Right lobe of liver (tissue), 6 donors: ENCODE results near the gene BLOC1S5. TPM values are rescaled to one million over a fixed set of nuclear protein-coding genes. Genes with fewer than 3 reads are reported as not detected.

Source experiments
- ATAC-seq, 4 donors: fragments of 200-7000 bp; cut with Tn5 transposase; one replicate each; pipeline ENCODE4 v1.9.1; 2020; ENCODE audit warnings: mild to moderate bottlenecking in 4 of 4, moderate library complexity in 4 of 4
- DNase-seq, 3 donors: peaks; one replicate each; pipeline ENCODE4 v3.0.0-alpha.2; 2020
- H3K27ac ChIP-seq, 3 donors: fragments of 200-600 bp; one replicate each; pipeline ENCODE4 v1.8.0; 2022
- H3K27me3 ChIP-seq, 2 donors: fragments of 200-600 bp; one replicate each; pipeline ENCODE4 v1.8.0; 2022
- H3K36me3 ChIP-seq, 4 donors: fragments of 200-600 bp; sonication (generic) in 1 of 4; one replicate each; pipeline versions ENCODE4 v1.5.1 to v1.8.0; 2017 to 2022; ENCODE audit warnings: control low read depth in 1 of 4
- H3K4me1 ChIP-seq, 4 donors: fragments of 200-600 bp; sonication (generic) in 1 of 4; one replicate each; pipeline versions ENCODE4 v1.5.1 to v1.8.0; 2017 to 2022; ENCODE audit warnings: control low read depth in 1 of 4
- H3K4me3 ChIP-seq, 3 donors: fragments of 200-600 bp; one replicate each; pipeline ENCODE4 v1.8.0; 2022
- H3K9me3 ChIP-seq, 4 donors: fragments of 200-600 bp; sonication (generic) in 1 of 4; one replicate each; pipeline versions ENCODE4 v1.5.1 to v1.8.0; 2017 to 2022; ENCODE audit warnings: control low read depth in 1 of 4
- POLR2A ChIP-seq: fragments of 450-650 bp; IDR thresholded peaks from one replicate; pipeline ENCODE4 v1.6.1; 2017; ENCODE audit warnings: antibody characterized with exemption, mild to moderate bottlenecking
- WGBS: methylation state at CpG from one replicate; pipeline ENCODE4 v1.1.6; 2018; ENCODE audit warnings: low coverage, low lambda C conversion rate; ENCODE audit not compliant: insufficient coverage; ENCODE audit errors: missing lambda C conversion rate; 5-methylcytosine and 5-hydroxymethylcytosine counted together
- intact Hi-C, 2 donors: fragments of 100-400 bp; cut with DNase I; formaldehyde crosslinking; loops; one replicate each; pipeline versions ENCODE4 v1.11.2 to v1.14.1; 2022
- total RNA-seq, 6 experiments: library from RNA; depleted of rRNA in 2 of 6; stranded (reverse); fragments of >200 nt in 2 of 6; fragmentation: NEBNext Ultra II Directional in 3 of 6; extraction: Animal tissue kit (Norgen Biotek cat#: 25700) in 3 of 6; gene quantifications; one replicate each; pipeline versions ENCODE4 v1.1.0 to v1.2.4, GENCODE V29; 2016 to 2023
- TF ChIP-seq, protein P1 (sequence below), 4 donors: fragments of 200-600 bp in 3 of 4; fragments of 450-650 bp in 1 of 4; IDR thresholded peaks; one replicate each; pipeline versions ENCODE4 v1.5.1 to v1.8.0; 2016 to 2022; ENCODE audit warnings: antibody characterized with exemption in 4 of 4, mild to moderate bottlenecking in 2 of 4
- donor health status: DM: no; HTN: yes; CAD: no.
- donor health status: DM: no; HTN: no; CAD: no.
- donor health status: DM: no; HTN: no; CAD: no.
- donor health status: DM: no; HTN: yes; CAD: no.
- donor health status: DM: no; HTN: yes; CAD: no.

BLOC1S5 gene
- total RNA-seq, 6 experiments from 2014 or later, result 4.4 to 10.7 (median 7.4) TPM

DNA sequence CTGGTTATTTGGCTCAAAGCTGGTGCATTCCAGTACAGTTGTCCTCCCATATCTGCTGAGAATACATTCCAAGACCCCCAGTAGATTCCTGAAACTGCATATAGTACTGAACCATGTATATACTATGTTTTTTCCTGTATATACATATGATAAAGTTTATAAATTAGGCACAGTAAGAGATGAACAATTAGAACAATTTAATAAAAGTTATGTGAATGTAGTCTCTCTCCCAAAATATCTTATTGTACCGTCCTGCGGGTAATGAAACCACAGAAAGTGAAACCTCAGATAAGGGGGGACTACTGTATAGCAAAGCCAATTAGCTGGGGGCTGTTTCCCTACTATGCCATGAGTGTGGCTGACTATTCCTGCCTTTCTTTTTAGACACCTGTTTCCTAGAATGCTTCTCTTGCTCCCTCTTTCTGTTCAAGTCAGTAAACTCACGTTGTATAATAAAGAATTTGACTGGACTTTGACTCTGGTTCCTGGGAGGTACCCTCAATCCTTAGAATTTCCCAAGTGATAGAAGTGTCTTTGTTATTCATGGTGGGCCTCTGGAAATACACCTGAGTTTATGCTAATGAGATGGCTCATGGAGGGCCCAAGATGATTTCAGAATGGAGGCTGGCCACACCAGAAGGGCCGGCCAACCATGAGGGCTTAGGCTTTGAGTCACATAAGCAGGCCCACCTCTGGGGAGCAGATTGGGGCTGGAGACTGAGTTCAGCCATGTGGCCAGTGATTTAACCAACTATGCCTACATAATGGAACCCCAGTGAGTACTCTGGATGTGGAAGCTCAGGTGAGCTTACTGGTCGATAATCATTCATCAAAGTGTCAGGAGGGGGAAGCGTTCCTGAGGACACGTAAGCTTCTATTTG is 689 bp upstream of the BLOC1S5 start:
- no peaks in the 10 kb centered on the region for H3K27me3 ChIP-seq
- WGBS, result 48% methylated on average over 6 of the region's 7 CpGs
- intact Hi-C loops, result no loop called here
- H3K9me3 ChIP-seq, result no peaks in the 10 kb centered on the region
- H3K36me3 ChIP-seq, result no peaks in the 10 kb centered on the region
- DNase-seq (no peak), ATAC-seq (peak in 1 of 4 donors; percentile 4)
- peak overlapping the region; percentile 78 to 91 (median 87) for H3K4me3 ChIP-seq
- peak overlapping the region; percentile 63 to 88 (median 77) for H3K27ac ChIP-seq
- peaks cover 0 to 7% (median 5%) of the 10 kb centered on the region in 4 donors for H3K4me1 ChIP-seq
- TF ChIP-seq, protein P1, sequence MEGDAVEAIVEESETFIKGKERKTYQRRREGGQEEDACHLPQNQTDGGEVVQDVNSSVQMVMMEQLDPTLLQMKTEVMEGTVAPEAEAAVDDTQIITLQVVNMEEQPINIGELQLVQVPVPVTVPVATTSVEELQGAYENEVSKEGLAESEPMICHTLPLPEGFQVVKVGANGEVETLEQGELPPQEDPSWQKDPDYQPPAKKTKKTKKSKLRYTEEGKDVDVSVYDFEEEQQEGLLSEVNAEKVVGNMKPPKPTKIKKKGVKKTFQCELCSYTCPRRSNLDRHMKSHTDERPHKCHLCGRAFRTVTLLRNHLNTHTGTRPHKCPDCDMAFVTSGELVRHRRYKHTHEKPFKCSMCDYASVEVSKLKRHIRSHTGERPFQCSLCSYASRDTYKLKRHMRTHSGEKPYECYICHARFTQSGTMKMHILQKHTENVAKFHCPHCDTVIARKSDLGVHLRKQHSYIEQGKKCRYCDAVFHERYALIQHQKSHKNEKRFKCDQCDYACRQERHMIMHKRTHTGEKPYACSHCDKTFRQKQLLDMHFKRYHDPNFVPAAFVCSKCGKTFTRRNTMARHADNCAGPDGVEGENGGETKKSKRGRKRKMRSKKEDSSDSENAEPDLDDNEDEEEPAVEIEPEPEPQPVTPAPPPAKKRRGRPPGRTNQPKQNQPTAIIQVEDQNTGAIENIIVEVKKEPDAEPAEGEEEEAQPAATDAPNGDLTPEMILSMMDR (IDR thresholded peaks at IDR 0.05), result no peak

DNA sequence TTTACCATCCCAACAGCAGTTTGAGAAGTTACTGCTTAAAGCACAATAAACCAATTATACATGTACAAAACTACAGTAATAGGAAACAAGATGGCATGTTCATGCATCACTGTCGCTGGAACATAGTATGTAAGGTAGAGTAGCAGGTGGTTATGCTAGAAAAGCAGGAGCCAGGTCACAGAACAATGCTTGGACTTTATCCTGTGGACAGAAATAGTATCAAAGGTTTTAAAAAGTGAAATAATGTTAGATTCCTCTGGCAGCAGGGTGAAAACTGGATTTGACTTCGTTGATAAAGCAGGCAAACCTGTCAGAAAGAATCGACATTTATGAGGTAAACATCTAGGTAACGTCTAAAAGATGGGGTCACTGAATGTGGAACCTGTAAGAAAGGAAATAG is 2.5 kb downstream of the BLOC1S5 start:
- no peaks in the 10 kb centered on the region for H3K27me3 ChIP-seq

DNA sequence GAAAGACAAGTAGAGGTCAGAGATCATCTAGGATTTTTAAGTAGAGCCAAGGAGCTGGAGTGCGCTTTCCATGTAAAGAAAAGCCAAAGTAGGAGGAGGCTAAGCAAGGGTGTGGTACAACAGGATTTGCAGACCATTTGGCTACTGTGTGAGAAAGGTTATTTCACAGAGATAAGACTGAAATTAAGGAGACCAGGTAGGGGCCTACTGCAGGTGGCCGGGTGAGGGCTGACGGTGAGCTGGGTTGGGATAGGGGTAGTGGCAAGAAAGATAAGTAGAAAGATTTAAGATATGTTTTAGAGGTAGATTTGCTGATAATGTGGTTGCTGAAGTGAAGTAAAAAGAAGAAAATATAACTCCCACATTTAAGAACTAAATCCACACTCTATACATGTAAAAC is 3.8 kb downstream of the BLOC1S5 start:
- ATAC-seq, result no peak
- Histone ChIP-seq H3K4me3 (no peak overlapping the region), H3K27me3 (no peaks in the 10 kb centered on the region), H3K36me3 (no peaks in the 10 kb centered on the region), H3K27ac (no peak overlapping the region), H3K9me3 (no peaks in the 10 kb centered on the region), H3K4me1 (peaks cover 0 to 7% (median 5%) of the 10 kb centered on the region in 4 donors)
- TF ChIP-seq, protein P1 (IDR thresholded peaks at IDR 0.05), result no peak
- no peak for TF ChIP-seq POLR2A
- 81% methylated on average over 3 of the region's 3 CpGs for WGBS
- no peak for DNase-seq
- intact Hi-C loops, result no loop called here

More for the DNA sequence above, 2.5 kb downstream of the BLOC1S5 start:
- Histone ChIP-seq H3K36me3 (no peaks in the 10 kb centered on the region), H3K4me1 (peaks cover 0 to 7% (median 5%) of the 10 kb centered on the region in 4 donors), H3K27ac (no peak overlapping the region), H3K4me3 (no peak overlapping the region), H3K9me3 (no peaks in the 10 kb centered on the region)
- TF ChIP-seq, protein P1 (IDR thresholded peaks at IDR 0.05), result no peak
- TF ChIP-seq POLR2A, result no peak
- DNase-seq (no peak), ATAC-seq (no peak)
- intact Hi-C loops, result no loop called here
- 36% methylated on average over 4 of the region's 4 CpGs for WGBS

DNA sequence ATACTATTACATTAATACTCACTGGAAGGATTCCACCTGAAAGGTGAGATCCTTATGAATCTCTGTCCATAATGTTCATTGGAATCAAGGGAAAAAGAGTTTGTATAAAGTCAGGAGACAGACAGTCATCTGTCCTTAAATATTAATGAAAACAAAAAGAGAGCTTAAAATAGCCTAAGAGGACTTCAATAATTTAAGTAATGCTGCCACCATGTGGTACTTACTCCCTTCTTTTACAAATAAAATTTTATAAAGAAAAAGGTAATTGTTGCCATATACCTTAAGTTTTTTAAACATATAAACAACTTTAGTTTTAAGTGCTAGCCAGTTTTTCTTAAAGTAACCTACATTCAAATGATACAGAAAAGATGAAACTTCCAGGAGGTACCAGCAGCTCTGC is 5.1 kb downstream of the BLOC1S5 start:
- no peaks in the 10 kb centered on the region for H3K36me3 ChIP-seq

More for the DNA sequence above, 5.1 kb downstream of the BLOC1S5 start:
- DNase-seq (no peak), ATAC-seq (no peak)
- no peaks in the 10 kb centered on the region for H3K9me3 ChIP-seq
- TF ChIP-seq, protein P1 (IDR thresholded peaks at IDR 0.05), result peak in 3 of 4 donors; percentile 36 to 43 (median 39)
- TF ChIP-seq POLR2A, result no peak
- no peak overlapping the region for H3K27ac ChIP-seq
- H3K4me3 ChIP-seq, result no peak overlapping the region
- H3K27me3 ChIP-seq, result no peaks in the 10 kb centered on the region
- intact Hi-C loops, result no loop called here
- H3K4me1 ChIP-seq, result no peaks in the 10 kb centered on the region
